Measurements from ENCODE around the gene POU2AF2. TPM values are rescaled to one million over a fixed set of nuclear protein-coding genes. Genes with fewer than 3 reads are reported as not detected.
A peak's percentile ranks its signal among the peaks of the same experiment; 100 is the strongest.

POU2AF2 gene
- total and polyA plus RNA-seq, 4 donors, result 0.26 to 0.29 TPM; not detected in 2

- H3K9me3 ChIP-seq (ENCODE audit: control insufficient read depth in 4 of 4, insufficient read depth in 3 of 4, low read length in 3 of 4), result peaks cover 0 to 2% (median 0%) of the 10 kb centered on the region in 4 donors
- no peaks in the 10 kb centered on the region for H3K36me3 ChIP-seq (ENCODE audit: control insufficient read depth in 4 of 4, insufficient read depth in 4 of 4, low read length in 4 of 4)
- ATAC-seq (ENCODE audit: insufficient read depth, low FRiP score) (no peak), DNase-seq (no peak)
- H3K27me3 ChIP-seq (ENCODE audit: control insufficient read depth in 3 of 3, insufficient read depth in 3 of 3, low read length in 2 of 3), result no peaks in the 10 kb centered on the region
- no peak for TF ChIP-seq CTCF (IDR thresholded peaks at IDR 0.05; ENCODE audit: control extremely low read depth, extremely low read depth)
- H3K4me3 ChIP-seq, result no peak overlapping the region
- 38 to 67% methylated on average over 1 of the region's 1 CpG for WGBS, 2 donors
- no peak overlapping the region for H3K27ac ChIP-seq (ENCODE audit: low read depth in 1 of 2, low read length in 1 of 2)
- H3K4me1 ChIP-seq (ENCODE audit: control insufficient read depth in 5 of 5, insufficient read depth in 5 of 5, low read length in 5 of 5), result peaks cover 0 to 19% (median 0%) of the 10 kb centered on the region in 5 donors
- no peak overlapping the region for H3K9ac ChIP-seq (ENCODE audit: insufficient read depth in 1 of 2, low read length in 2 of 2)
Measured at GRCh38 chr11:111237926-111238325, 7.6 kb upstream of the POU2AF2 start.

GRCh38 chr11:111246956-111247355, 1.4 kb downstream of the POU2AF2 start:
- Histone ChIP-seq H3K27ac (ENCODE audit: low read depth in 1 of 2, low read length in 1 of 2) (no peak overlapping the region), H3K27me3 (ENCODE audit: control insufficient read depth in 3 of 3, insufficient read depth in 3 of 3, low read length in 2 of 3) (no peaks in the 10 kb centered on the region), H3K4me3 (no peak overlapping the region), H3K4me1 (ENCODE audit: control insufficient read depth in 5 of 5, insufficient read depth in 5 of 5, low read length in 5 of 5) (peaks cover 0 to 4% (median 0%) of the 10 kb centered on the region in 5 donors), H3K9ac (ENCODE audit: insufficient read depth in 1 of 2, low read length in 2 of 2) (no peak overlapping the region), H3K9me3 (ENCODE audit: control insufficient read depth in 4 of 4, insufficient read depth in 3 of 4, low read length in 3 of 4) (no peaks in the 10 kb centered on the region), H3K36me3 (ENCODE audit: control insufficient read depth in 4 of 4, insufficient read depth in 4 of 4, low read length in 4 of 4) (no peaks in the 10 kb centered on the region)
- DNase-seq (no peak), ATAC-seq (ENCODE audit: insufficient read depth, low FRiP score) (no peak)
- 75 to 79% methylated on average over 1 of the region's 1 CpG for WGBS, 2 donors
- TF ChIP-seq CTCF (IDR thresholded peaks at IDR 0.05; ENCODE audit: control extremely low read depth, extremely low read depth), result no peak

- H3K4me1 ChIP-seq (ENCODE audit: control insufficient read depth in 5 of 5, insufficient read depth in 5 of 5, low read length in 5 of 5), result peaks cover 0 to 4% (median 0%) of the 10 kb centered on the region in 5 donors
- WGBS, 2 donors, result 64 to 80% methylated on average over 2 of the region's 2 CpGs
- no peak overlapping the region for H3K4me3 ChIP-seq
- H3K27me3 ChIP-seq (ENCODE audit: control insufficient read depth in 3 of 3, insufficient read depth in 3 of 3, low read length in 2 of 3), result no peaks in the 10 kb centered on the region
- H3K9ac ChIP-seq (ENCODE audit: insufficient read depth in 1 of 2, low read length in 2 of 2), result no peak overlapping the region
- TF ChIP-seq CTCF (IDR thresholded peaks at IDR 0.05; ENCODE audit: control extremely low read depth, extremely low read depth), result no peak
- DNase-seq (peak in 1 of 3 donors; percentile 72), ATAC-seq (ENCODE audit: insufficient read depth, low FRiP score) (no peak)
- H3K36me3 ChIP-seq (ENCODE audit: control insufficient read depth in 4 of 4, insufficient read depth in 4 of 4, low read length in 4 of 4), result no peaks in the 10 kb centered on the region
- H3K27ac ChIP-seq (ENCODE audit: low read depth in 1 of 2, low read length in 1 of 2), result no peak overlapping the region
- no peaks in the 10 kb centered on the region for H3K9me3 ChIP-seq (ENCODE audit: control insufficient read depth in 4 of 4, insufficient read depth in 3 of 4, low read length in 3 of 4)
Measured at GRCh38 chr11:111250936-111251335, 5.4 kb downstream of the POU2AF2 start.

GRCh38 chr11:111253131-111253530, 7.6 kb downstream of the POU2AF2 start:
- no peak overlapping the region for H3K4me3 ChIP-seq
- no peaks in the 10 kb centered on the region for H3K9me3 ChIP-seq (ENCODE audit: control insufficient read depth in 4 of 4, insufficient read depth in 3 of 4, low read length in 3 of 4)
- ATAC-seq (ENCODE audit: insufficient read depth, low FRiP score) (no peak), DNase-seq (no peak)
- peaks cover 0 to 4% (median 0%) of the 10 kb centered on the region in 5 donors for H3K4me1 ChIP-seq (ENCODE audit: control insufficient read depth in 5 of 5, insufficient read depth in 5 of 5, low read length in 5 of 5)
- no peak overlapping the region for H3K9ac ChIP-seq (ENCODE audit: insufficient read depth in 1 of 2, low read length in 2 of 2)
- H3K27me3 ChIP-seq (ENCODE audit: control insufficient read depth in 3 of 3, insufficient read depth in 3 of 3, low read length in 2 of 3), result no peaks in the 10 kb centered on the region
- no peaks in the 10 kb centered on the region for H3K36me3 ChIP-seq (ENCODE audit: control insufficient read depth in 4 of 4, insufficient read depth in 4 of 4, low read length in 4 of 4)
- TF ChIP-seq CTCF (IDR thresholded peaks at IDR 0.05; ENCODE audit: control extremely low read depth, extremely low read depth), result no peak
- 86 to 91% methylated on average over 1 of the region's 1 CpG for WGBS, 2 donors
- no peak overlapping the region for H3K27ac ChIP-seq (ENCODE audit: low read depth in 1 of 2, low read length in 1 of 2)

All from lung (tissue), 12 donors.